OCI-LY1 (cell line): ENCODE data around the gene GLI3.

Experiments
- H2AFZ ChIP-seq: fragments of 200-600 bp; sonication (generic), shearing (Covaris generic); 2 replicates; pipeline ENCODE4 v1.6.0; 2014; ENCODE audit warnings: antibody characterized with exemption, mild to moderate bottlenecking, low read length
- H3F3A ChIP-seq: fragments of 200-600 bp; sonication (generic), shearing (Covaris generic); 2 replicates; pipeline ENCODE4 v1.6.0; 2014; ENCODE audit warnings: mild to moderate bottlenecking, antibody characterized with exemption, low read length, moderate library complexity; ENCODE audit not compliant: insufficient read depth
- H3K27ac ChIP-seq: fragments of 200-600 bp; sonication (generic); 2 replicates; pipeline ENCODE4 v1.5.1; 2014; ENCODE audit warnings: low read length, mixed run types, mild to moderate bottlenecking, low read depth; ENCODE audit not compliant: poor library complexity, severe bottlenecking
- H3K27me3 ChIP-seq: fragments of 200-600 bp; sonication (generic); 2 replicates; pipeline ENCODE4 v1.6.0; 2014; ENCODE audit warnings: antibody characterized with exemption, mild to moderate bottlenecking, low read length, moderate library complexity; ENCODE audit not compliant: insufficient read depth
- H3K36me3 ChIP-seq: fragments of 200-600 bp; sonication (generic); 2 replicates; pipeline ENCODE4 v1.6.1; 2014; ENCODE audit warnings: mild to moderate bottlenecking, antibody characterized with exemption, low read length, moderate library complexity, mixed read lengths; ENCODE audit not compliant: insufficient read depth
- H3K4me1 ChIP-seq: fragments of 200-600 bp; sonication (generic); 2 replicates; pipeline ENCODE4 v1.5.1; 2014; ENCODE audit warnings: mild to moderate bottlenecking, low read length, moderate library complexity; ENCODE audit not compliant: insufficient read depth, severe bottlenecking
- H3K4me2 ChIP-seq: fragments of 200-600 bp; sonication (generic), shearing (Covaris generic); 2 replicates; pipeline ENCODE4 v1.6.1; 2014; ENCODE audit warnings: low read length
- H3K4me3 ChIP-seq: fragments of 200-600 bp; sonication (generic); 2 replicates; pipeline ENCODE4 v1.5.1; 2014; ENCODE audit warnings: low read length, low read depth, mild to moderate bottlenecking, mixed read lengths; ENCODE audit not compliant: poor library complexity, severe bottlenecking
- H3K79me2 ChIP-seq: fragments of 200-600 bp; shearing (Covaris generic); 2 replicates; pipeline ENCODE4 v1.6.1; 2016; ENCODE audit warnings: mixed run types, low read length, mixed read lengths; ENCODE audit not compliant: insufficient read depth
- H3K9ac ChIP-seq: fragments of 200-600 bp; sonication (generic), shearing (Covaris generic); 2 replicates; pipeline ENCODE4 v1.6.1; 2014; ENCODE audit warnings: mild to moderate bottlenecking, low read length, mixed read lengths
- H3K9me2 ChIP-seq: fragments of 200-600 bp; sonication (generic), shearing (Covaris generic); 2 replicates; pipeline ENCODE4 v1.6.1; 2014; ENCODE audit warnings: low read depth, mild to moderate bottlenecking, low read length, mixed read lengths
- H3K9me3 ChIP-seq: fragments of 200-600 bp; shearing (Covaris generic); 2 replicates; pipeline ENCODE4 v1.6.1; 2014; ENCODE audit warnings: low read length, mixed read lengths
- H4K20me1 ChIP-seq: fragments of 200-600 bp; sonication (generic), shearing (Covaris generic); 2 replicates; pipeline ENCODE4 v1.6.0; 2016; ENCODE audit warnings: mild to moderate bottlenecking, low read length; ENCODE audit not compliant: insufficient read depth
- CTCF ChIP-seq: fragments of 200-600 bp; sonication (generic), shearing (Covaris generic); IDR thresholded peaks from 2 replicates; pipeline ENCODE4 v1.5.1; 2017; ENCODE audit warnings: mild to moderate bottlenecking, antibody characterized with exemption, low read length, moderate library complexity, mixed read lengths
- EZH2 ChIP-seq: fragments of 200-600 bp; sonication (generic), shearing (Covaris generic); IDR thresholded peaks from 2 replicates; pipeline ENCODE4 v1.8.0; 2017; ENCODE audit warnings: borderline replicate concordance, mixed run types, mild to moderate bottlenecking, antibody characterized with exemption, low read length, moderate library complexity, mixed read lengths

The GLI3 gene

DNA sequence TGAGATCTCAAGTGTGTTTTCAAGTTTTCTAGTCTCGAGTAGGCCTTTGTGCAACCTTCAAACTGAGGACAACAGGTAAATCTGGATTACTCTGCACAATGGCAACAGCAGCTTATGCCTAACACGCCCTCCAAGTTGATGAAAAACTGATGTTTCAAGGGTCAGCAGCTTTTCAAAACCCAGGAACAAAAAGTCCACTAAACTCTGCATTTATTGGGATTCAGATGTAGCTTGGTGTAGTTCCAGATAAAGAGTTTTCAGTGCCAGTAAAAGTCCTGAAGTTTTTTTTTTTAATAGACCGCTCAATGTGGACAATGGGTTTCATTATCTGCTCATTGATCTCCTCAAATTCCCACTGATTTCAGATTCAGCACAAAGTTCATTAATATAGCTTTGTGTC lies 259.3 kb downstream of the GLI3 start:
- no peaks in the 10 kb centered on the region for H4K20me1 ChIP-seq
- no peaks in the 10 kb centered on the region for H3K27me3 ChIP-seq
- H3K79me2 ChIP-seq: no peaks in the 10 kb centered on the region
- H3K4me1 ChIP-seq: no peaks in the 10 kb centered on the region
- H3K9me3 ChIP-seq: no peaks in the 10 kb centered on the region
- no peak overlapping the region for H3K4me3 ChIP-seq
- no peaks in the 10 kb centered on the region for H3F3A ChIP-seq
- no peak overlapping the region for H3K27ac ChIP-seq
- H3K9ac ChIP-seq: no peak overlapping the region
- no peak overlapping the region for H3K4me2 ChIP-seq
- no peak overlapping the region for H2AFZ ChIP-seq
- TF ChIP-seq CTCF: no peak
- TF ChIP-seq EZH2: no peak
- H3K36me3 ChIP-seq: no peaks in the 10 kb centered on the region
- no peaks in the 10 kb centered on the region for H3K9me2 ChIP-seq

GRCh38 chr7:41977151-41977651 lies 259.8 kb downstream of the GLI3 start:
- no peaks in the 10 kb centered on the region for H3K79me2 ChIP-seq
- no peaks in the 10 kb centered on the region for H3K9me3 ChIP-seq
- no peaks in the 10 kb centered on the region for H3K9me2 ChIP-seq
- no peak overlapping the region for H2AFZ ChIP-seq
- TF ChIP-seq EZH2 (no peak), CTCF (peak; percentile 68)
- H4K20me1 ChIP-seq: no peaks in the 10 kb centered on the region
- no peak overlapping the region for H3K27ac ChIP-seq
- H3K4me1 ChIP-seq: no peaks in the 10 kb centered on the region
- H3K4me2 ChIP-seq: no peak overlapping the region
- H3F3A ChIP-seq: no peaks in the 10 kb centered on the region
- no peaks in the 10 kb centered on the region for H3K36me3 ChIP-seq
- no peaks in the 10 kb centered on the region for H3K27me3 ChIP-seq
- no peak overlapping the region for H3K4me3 ChIP-seq
- H3K9ac ChIP-seq: no peak overlapping the region

DNA sequence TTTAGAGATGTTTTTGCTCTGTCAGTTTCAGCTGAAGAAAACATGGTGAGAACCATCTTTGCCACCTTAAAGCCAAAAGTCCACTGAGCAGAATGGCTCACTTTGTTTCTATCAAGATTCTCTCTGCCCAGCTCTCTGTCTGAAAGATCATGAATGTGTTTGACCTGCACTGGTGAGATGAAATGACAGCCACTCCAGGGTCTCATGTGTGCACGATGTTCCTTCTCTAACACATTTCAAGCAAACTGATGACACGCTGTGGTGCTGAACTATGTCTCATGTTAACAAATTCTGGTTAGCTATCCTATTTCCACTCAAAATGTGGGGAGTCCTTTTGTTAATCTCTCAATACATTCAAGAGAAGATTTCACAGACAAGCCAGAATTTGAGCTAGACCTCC lies 260.6 kb downstream of the GLI3 start:
- no peak for TF ChIP-seq CTCF
- no peak for TF ChIP-seq EZH2
- Histone ChIP-seq H3K79me2 (no peaks in the 10 kb centered on the region), H3K9me3 (no peaks in the 10 kb centered on the region), H3K9me2 (no peaks in the 10 kb centered on the region), H3F3A (no peaks in the 10 kb centered on the region), H3K4me1 (no peaks in the 10 kb centered on the region), H3K27me3 (no peaks in the 10 kb centered on the region), H3K4me3 (no peak overlapping the region), H3K9ac (no peak overlapping the region), H2AFZ (no peak overlapping the region), H3K27ac (no peak overlapping the region), H3K36me3 (no peaks in the 10 kb centered on the region), H3K4me2 (no peak overlapping the region), H4K20me1 (no peaks in the 10 kb centered on the region)
